Measurements from ENCODE around the gene PCDH7.

Gene PCDH7

DNA sequence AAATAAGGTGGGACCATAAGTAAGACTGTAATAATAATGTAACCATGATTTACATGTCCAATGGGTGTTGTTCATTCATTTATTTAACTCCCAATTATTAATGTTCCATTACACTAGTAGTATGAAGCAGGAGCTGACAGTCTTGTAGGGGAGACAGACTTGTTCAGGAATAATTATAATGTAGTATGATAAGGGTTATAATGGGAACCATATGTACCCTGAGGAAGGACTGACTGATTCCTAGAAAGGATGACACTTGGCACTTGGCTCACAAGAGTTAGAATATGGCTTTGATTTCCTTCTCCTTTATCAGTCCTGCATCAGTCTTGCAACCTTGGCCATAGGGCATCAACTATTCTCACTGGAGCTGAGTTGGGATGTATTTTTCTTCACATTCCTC lies 24.2 kb downstream of the PCDH7 start:
- Histone ChIP-seq H3K27me3 (ENCODE audit: insufficient read depth, low read length) (no peaks in the 10 kb centered on the region), H3K9ac (ENCODE audit: low read length) (no peak overlapping the region), H3K4me2 (ENCODE audit: low read length) (no peak overlapping the region), H3K27ac (ENCODE audit: low read depth, low read length, poor library complexity, severe bottlenecking) (no peak overlapping the region), H2AFZ (ENCODE audit: low read length) (no peak overlapping the region), H3K9me3 (ENCODE audit: low read length) (no peaks in the 10 kb centered on the region), H4K20me1 (ENCODE audit: insufficient read depth, low read length) (no peaks in the 10 kb centered on the region), H3K4me3 (ENCODE audit: low read depth, low read length, poor library complexity, severe bottlenecking) (no peak overlapping the region), H3K79me2 (ENCODE audit: insufficient read depth, low read length) (no peaks in the 10 kb centered on the region), H3K36me3 (ENCODE audit: insufficient read depth, low read length) (no peaks in the 10 kb centered on the region), H3F3A (ENCODE audit: insufficient read depth, low read length) (no peaks in the 10 kb centered on the region), H3K9me2 (ENCODE audit: low read depth, low read length) (no peaks in the 10 kb centered on the region), H3K4me1 (ENCODE audit: insufficient read depth, low read length, severe bottlenecking) (no peaks in the 10 kb centered on the region)
- no peak for TF ChIP-seq EZH2 (IDR thresholded peaks at IDR 0.05; ENCODE audit: borderline replicate concordance, low read length)
- TF ChIP-seq, protein P1, sequence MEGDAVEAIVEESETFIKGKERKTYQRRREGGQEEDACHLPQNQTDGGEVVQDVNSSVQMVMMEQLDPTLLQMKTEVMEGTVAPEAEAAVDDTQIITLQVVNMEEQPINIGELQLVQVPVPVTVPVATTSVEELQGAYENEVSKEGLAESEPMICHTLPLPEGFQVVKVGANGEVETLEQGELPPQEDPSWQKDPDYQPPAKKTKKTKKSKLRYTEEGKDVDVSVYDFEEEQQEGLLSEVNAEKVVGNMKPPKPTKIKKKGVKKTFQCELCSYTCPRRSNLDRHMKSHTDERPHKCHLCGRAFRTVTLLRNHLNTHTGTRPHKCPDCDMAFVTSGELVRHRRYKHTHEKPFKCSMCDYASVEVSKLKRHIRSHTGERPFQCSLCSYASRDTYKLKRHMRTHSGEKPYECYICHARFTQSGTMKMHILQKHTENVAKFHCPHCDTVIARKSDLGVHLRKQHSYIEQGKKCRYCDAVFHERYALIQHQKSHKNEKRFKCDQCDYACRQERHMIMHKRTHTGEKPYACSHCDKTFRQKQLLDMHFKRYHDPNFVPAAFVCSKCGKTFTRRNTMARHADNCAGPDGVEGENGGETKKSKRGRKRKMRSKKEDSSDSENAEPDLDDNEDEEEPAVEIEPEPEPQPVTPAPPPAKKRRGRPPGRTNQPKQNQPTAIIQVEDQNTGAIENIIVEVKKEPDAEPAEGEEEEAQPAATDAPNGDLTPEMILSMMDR (IDR thresholded peaks at IDR 0.05; ENCODE audit: low read length): no peak

DNA sequence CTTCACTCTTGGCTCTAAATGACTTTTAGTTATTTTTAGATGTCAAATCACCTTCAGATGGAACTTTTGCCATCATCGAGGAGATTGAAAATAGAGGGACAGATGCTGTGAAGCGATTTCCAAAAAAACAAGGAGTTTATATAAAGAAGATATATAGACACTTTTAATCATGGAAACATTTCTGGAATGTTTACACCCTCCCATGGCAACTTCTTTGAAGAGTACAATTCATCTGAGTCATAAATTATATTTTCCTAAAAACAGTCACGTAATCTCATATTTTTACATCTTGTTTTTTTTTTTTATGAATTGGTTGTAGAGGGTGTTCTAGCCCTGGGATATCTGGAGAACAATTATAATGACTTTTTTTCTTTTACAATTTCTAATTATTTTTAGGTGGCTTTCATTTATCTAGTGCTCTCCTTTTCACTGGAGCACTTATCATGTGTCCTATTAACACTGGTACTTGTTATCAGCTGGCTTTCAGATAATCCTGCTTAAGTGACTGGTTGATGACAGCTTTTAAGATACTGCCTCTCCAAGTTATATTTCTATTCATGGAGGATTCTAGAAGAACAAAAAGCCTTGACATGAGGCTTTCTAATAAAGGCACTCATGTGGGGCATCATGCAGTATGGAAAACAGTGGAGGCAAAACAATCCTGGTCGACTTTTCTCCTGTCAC lies 24.9 kb downstream of the PCDH7 start:
- no peaks in the 10 kb centered on the region for H3K36me3 ChIP-seq (ENCODE audit: insufficient read depth, low read length)
- no peaks in the 10 kb centered on the region for H3K9me3 ChIP-seq (ENCODE audit: low read length)
- H3K27ac ChIP-seq (ENCODE audit: low read depth, low read length, poor library complexity, severe bottlenecking): no peak overlapping the region
- no peak overlapping the region for H2AFZ ChIP-seq (ENCODE audit: low read length)
- no peaks in the 10 kb centered on the region for H3K79me2 ChIP-seq (ENCODE audit: insufficient read depth, low read length)
- H3K4me2 ChIP-seq (ENCODE audit: low read length): no peak overlapping the region
- no peak overlapping the region for H3K9ac ChIP-seq (ENCODE audit: low read length)
- H3F3A ChIP-seq (ENCODE audit: insufficient read depth, low read length): no peaks in the 10 kb centered on the region
- no peak overlapping the region for H3K4me3 ChIP-seq (ENCODE audit: low read depth, low read length, poor library complexity, severe bottlenecking)
- TF ChIP-seq, protein P1 (IDR thresholded peaks at IDR 0.05; ENCODE audit: low read length): no peak
- no peak for TF ChIP-seq EZH2 (IDR thresholded peaks at IDR 0.05; ENCODE audit: borderline replicate concordance, low read length)
- no peaks in the 10 kb centered on the region for H4K20me1 ChIP-seq (ENCODE audit: insufficient read depth, low read length)
- H3K27me3 ChIP-seq (ENCODE audit: insufficient read depth, low read length): no peaks in the 10 kb centered on the region
- H3K9me2 ChIP-seq (ENCODE audit: low read depth, low read length): no peaks in the 10 kb centered on the region
- no peaks in the 10 kb centered on the region for H3K4me1 ChIP-seq (ENCODE audit: insufficient read depth, low read length, severe bottlenecking)

DNA sequence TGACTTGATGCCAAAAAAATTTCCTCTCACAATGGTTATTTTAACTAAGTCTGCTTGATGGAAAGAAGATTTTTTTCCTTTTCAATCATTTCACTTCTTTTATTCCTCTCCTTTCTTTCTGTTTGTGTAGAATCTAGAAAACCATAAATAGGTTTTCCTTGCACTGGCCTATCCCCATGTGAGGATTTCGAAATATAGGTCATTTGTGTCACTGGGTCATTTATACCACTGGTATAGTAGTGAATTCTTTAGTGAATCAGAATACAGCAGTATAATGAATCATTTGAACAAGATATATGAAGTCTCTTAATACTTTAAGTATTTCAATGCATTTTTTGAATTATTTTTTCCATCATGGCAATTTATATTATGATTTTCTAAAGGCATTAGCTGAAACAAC lies 26.6 kb downstream of the PCDH7 start:
- no peaks in the 10 kb centered on the region for H3F3A ChIP-seq (ENCODE audit: insufficient read depth, low read length)
- H3K36me3 ChIP-seq (ENCODE audit: insufficient read depth, low read length): no peaks in the 10 kb centered on the region

More for the DNA sequence above, 26.6 kb downstream of the PCDH7 start:
- no peak overlapping the region for H2AFZ ChIP-seq (ENCODE audit: low read length)
- no peak for TF ChIP-seq EZH2 (IDR thresholded peaks at IDR 0.05; ENCODE audit: borderline replicate concordance, low read length)
- TF ChIP-seq, protein P1 (IDR thresholded peaks at IDR 0.05; ENCODE audit: low read length): no peak
- no peaks in the 10 kb centered on the region for H4K20me1 ChIP-seq (ENCODE audit: insufficient read depth, low read length)
- H3K79me2 ChIP-seq (ENCODE audit: insufficient read depth, low read length): no peaks in the 10 kb centered on the region
- no peaks in the 10 kb centered on the region for H3K4me1 ChIP-seq (ENCODE audit: insufficient read depth, low read length, severe bottlenecking)
- no peak overlapping the region for H3K4me3 ChIP-seq (ENCODE audit: low read depth, low read length, poor library complexity, severe bottlenecking)
- H3K9ac ChIP-seq (ENCODE audit: low read length): no peak overlapping the region
- H3K4me2 ChIP-seq (ENCODE audit: low read length): no peak overlapping the region
- H3K9me2 ChIP-seq (ENCODE audit: low read depth, low read length): no peaks in the 10 kb centered on the region
- no peaks in the 10 kb centered on the region for H3K27me3 ChIP-seq (ENCODE audit: insufficient read depth, low read length)
- H3K27ac ChIP-seq (ENCODE audit: low read depth, low read length, poor library complexity, severe bottlenecking): no peak overlapping the region
- H3K9me3 ChIP-seq (ENCODE audit: low read length): no peaks in the 10 kb centered on the region

All from OCI-LY1 (cell line).